DOHH2 (cell line): ENCODE measurements around the gene MBOAT1.

ENCODE experiments used
- CTCF ChIP-seq: fragments of 200-600 bp; sonication (generic); IDR thresholded peaks from one replicate; pipeline ENCODE4 v1.5.1; 2014; ENCODE audit warnings: antibody characterized with exemption, mild to moderate bottlenecking, low read depth, low read length; ENCODE audit not compliant: poor library complexity, severe bottlenecking
- EZH2phosphoT487 ChIP-seq: fragments of 200-600 bp; sonication (generic); IDR thresholded peaks from 2 replicates; pipeline ENCODE4 v1.6.1; 2017; ENCODE audit warnings: borderline replicate concordance, mild to moderate bottlenecking, antibody characterized with exemption, low read length, moderate library complexity, mixed read lengths

GRCh38 chr6:20134613-20135012, 77.7 kb downstream of the MBOAT1 start:
- no peak for TF ChIP-seq CTCF
- no peak for TF ChIP-seq EZH2phosphoT487
